ENCODE measurements around the gene EPHB2.

The EPHB2 gene

DNA sequence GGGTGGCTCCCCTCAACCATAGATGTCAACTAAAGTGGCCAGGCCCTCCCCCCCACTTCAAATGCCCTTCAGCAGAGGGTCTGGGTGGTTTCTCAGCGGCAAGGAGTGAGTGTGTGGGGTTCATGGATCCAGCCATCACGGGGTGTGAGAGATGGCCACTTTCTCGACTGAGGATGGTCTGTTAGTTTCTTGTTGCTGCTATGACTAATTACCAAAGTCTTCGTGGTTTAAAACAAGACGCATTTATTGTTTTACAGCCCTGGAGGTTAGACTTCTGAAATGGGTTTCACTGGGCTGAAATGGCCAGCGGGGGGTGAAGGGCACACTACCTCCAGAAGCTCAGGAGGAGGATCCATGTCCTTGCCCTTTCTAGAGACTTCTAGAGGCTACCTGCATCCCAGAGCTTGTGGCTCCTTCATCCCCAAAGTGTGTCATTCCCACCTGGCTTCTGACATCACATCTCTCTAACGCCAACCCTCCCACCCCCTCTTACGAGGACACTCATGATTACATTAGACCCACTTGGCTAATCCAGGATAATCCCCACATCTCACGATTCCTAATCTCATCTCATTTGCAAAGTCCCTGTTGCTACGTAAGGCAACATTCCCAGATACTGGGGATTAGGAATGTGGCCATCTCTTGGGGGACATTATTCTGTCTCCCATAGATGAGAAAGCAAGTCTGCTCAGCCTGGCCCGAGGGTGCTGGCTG, 53.0 kb downstream of the EPHB2 start:
- Mint-ChIP-seq H3K9me3 (no peaks in the 10 kb centered on the region), H3K27ac (no peak overlapping the region)

DNA sequence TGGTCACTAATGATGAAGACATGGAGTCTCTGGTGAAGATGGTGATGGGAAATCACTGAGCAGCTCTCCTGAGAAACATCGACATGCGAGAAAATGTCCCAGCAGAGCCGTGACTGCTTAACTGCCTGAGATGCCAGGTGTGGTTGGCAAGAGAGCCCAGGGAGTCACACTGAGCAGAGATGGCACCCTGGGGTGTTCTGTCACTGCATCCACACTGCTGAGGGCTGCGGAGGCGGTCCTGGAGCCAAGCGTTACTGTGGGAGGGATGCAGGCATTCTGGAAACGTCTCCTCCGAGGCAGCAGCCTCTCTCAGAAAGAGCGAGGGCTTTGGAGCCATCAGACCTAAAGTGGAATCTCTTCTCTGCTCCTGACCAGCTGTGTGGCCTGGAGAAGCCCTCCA, 57.2 kb downstream of the EPHB2 start:
- no peak overlapping the region for H3K4me3 Mint-ChIP-seq
- no peak overlapping the region for H3K27ac Mint-ChIP-seq
- no peaks in the 10 kb centered on the region for H3K36me3 Mint-ChIP-seq (ENCODE audit: low read depth)
- H3K4me1 Mint-ChIP-seq (ENCODE audit: low read depth): no peaks in the 10 kb centered on the region
- H3K9me3 Mint-ChIP-seq: no peaks in the 10 kb centered on the region
- no peaks in the 10 kb centered on the region for H3K27me3 Mint-ChIP-seq (ENCODE audit: low read depth)

More for the DNA sequence above, 53.0 kb downstream of the EPHB2 start:
- Mint-ChIP-seq H3K4me3 (no peak overlapping the region), H3K27me3 (ENCODE audit: low read depth) (no peaks in the 10 kb centered on the region), H3K36me3 (ENCODE audit: low read depth) (no peaks in the 10 kb centered on the region), H3K4me1 (ENCODE audit: low read depth) (no peaks in the 10 kb centered on the region)

DNA sequence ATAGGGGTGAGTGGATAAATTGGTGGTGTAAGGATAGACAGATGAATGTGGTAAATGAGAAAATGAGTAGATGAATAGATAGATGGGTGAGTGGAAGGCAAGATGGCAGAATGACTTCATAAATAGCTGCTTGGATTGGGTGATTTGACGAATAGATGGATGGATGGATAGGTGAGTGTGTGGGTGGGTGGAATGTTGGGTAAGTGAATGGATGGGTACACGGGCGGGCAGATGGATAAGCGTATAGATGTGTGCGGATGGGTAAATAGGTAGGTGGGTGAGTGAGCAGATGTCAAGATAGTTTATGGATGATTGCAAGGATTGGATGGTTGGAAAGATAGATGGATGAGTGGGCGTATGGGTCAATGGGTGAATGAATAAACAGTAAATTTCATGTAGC, 59.3 kb downstream of the EPHB2 start:
- Mint-ChIP-seq H3K4me3 (no peak overlapping the region), H3K9me3 (no peaks in the 10 kb centered on the region), H3K27me3 (ENCODE audit: low read depth) (peaks cover 4% of the 10 kb centered on the region), H3K4me1 (ENCODE audit: low read depth) (no peaks in the 10 kb centered on the region), H3K27ac (no peak overlapping the region), H3K36me3 (ENCODE audit: low read depth) (no peaks in the 10 kb centered on the region)

DNA sequence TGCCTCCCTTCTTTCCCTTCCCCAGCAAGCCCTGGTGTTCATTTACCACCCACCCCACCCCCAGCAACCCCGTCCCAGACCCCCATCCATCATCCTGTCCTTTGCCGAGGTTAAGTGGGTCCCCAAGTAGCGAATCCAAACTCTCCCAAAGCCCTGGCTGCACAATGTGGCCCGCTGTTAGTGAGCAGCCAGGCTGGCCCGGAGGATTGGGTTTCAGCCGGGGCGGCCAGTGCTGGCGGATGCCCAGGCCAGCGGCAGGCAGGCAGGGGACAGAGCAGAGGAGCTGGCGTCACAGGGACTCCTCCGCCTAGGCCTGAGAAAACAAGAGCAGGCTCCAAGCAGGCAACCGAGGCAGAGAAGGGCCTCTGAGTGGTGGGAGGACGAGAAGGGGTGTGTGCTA, 61.4 kb downstream of the EPHB2 start:
- H3K36me3 Mint-ChIP-seq (ENCODE audit: low read depth): no peaks in the 10 kb centered on the region
- H3K4me1 Mint-ChIP-seq (ENCODE audit: low read depth): no peaks in the 10 kb centered on the region
- H3K4me3 Mint-ChIP-seq: no peak overlapping the region
- no peaks in the 10 kb centered on the region for H3K9me3 Mint-ChIP-seq
- no peak overlapping the region for H3K27ac Mint-ChIP-seq
- H3K27me3 Mint-ChIP-seq (ENCODE audit: low read depth): peaks cover 14% of the 10 kb centered on the region

DNA sequence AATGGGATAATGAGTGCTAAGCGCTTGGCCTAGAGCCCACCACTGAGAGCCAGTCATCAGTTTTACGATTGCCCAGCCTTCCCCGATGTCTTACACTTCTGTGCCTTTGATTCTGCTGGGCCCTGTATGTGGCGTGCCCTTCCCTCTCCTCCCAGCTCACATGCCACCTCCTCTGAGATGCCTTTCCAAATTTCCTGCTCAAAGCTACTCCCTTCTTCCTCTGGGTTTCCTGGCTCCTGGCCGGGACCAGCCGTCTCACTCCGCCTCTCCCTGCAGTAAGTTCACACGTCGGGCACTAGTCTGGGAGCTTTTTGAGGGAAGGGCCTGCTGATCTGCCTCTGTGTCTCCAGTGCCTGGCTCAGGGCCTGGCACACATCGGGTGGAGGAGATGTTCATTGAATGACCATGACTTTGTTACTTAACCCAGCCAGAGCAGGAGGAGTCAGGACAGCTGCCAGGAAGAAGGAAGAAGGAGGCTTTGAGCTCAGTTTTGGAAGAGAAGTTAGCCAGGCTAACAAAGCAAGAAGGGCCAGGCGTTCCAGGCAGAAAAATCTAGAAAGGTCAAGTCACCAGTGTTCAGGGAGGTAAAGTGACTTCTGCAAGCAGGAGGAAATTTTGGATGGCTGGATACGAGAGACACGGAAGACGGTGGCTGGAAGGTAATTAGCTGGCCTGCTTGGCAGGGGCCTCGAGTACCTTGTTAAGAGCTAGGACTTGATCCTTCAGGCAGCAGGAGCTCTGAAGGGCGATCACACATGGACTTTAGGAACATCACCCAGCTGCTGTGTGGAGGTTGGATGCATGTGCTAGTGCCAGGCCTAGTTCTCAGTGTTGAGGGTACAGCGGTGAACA, 63.6 kb downstream of the EPHB2 start:
- peaks cover 20% of the 10 kb centered on the region for H3K27me3 Mint-ChIP-seq (ENCODE audit: low read depth)
- H3K36me3 Mint-ChIP-seq (ENCODE audit: low read depth): no peaks in the 10 kb centered on the region
- H3K4me3 Mint-ChIP-seq: no peak overlapping the region
- no peaks in the 10 kb centered on the region for H3K9me3 Mint-ChIP-seq
- no peaks in the 10 kb centered on the region for H3K4me1 Mint-ChIP-seq (ENCODE audit: low read depth)
- H3K27ac Mint-ChIP-seq: no peak overlapping the region

DNA sequence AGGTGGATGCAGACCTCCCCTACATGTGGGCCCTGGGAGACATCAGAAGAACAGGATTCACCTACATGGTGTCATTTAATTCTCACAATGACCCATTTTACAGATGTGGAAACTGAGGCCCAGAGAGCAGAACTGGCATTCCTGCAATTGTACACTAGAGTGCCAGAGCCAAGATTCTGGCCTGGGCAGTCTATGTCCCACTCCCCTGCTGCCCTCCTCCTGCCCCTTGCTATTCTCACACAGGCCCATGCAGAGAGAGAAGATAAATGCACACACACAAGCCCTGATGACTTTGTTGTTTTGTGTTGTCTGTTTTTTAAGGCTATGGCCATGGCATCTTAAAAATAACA, 64.2 kb downstream of the EPHB2 start:
- Mint-ChIP-seq H3K27ac (no peak overlapping the region), H3K36me3 (ENCODE audit: low read depth) (no peaks in the 10 kb centered on the region), H3K27me3 (ENCODE audit: low read depth) (peaks cover 20% of the 10 kb centered on the region), H3K9me3 (no peaks in the 10 kb centered on the region), H3K4me1 (ENCODE audit: low read depth) (no peaks in the 10 kb centered on the region), H3K4me3 (no peak overlapping the region)

DNA sequence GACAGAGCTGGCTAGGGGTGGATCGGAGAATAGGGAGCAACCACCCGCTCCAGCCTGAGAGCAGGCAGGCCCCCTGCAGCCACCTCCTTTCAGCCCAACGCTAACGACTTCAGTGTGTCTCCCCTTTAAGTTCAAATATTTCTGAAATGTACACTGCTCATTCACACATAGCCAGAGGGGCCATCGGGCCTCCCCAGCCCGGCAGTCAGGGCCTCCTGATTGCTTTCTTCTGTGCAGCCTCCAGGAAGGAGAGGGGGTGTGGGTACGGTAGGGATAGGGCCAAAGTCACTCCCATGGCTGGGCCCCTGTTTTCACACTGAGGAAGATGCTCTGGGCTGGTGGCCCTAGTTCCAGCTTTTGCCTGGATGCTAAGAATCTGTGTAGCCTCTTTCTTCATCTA, 64.8 kb downstream of the EPHB2 start:
- H3K9me3 Mint-ChIP-seq: no peaks in the 10 kb centered on the region
- H3K27me3 Mint-ChIP-seq (ENCODE audit: low read depth): peaks cover 20% of the 10 kb centered on the region
- no peak overlapping the region for H3K27ac Mint-ChIP-seq

DNA sequence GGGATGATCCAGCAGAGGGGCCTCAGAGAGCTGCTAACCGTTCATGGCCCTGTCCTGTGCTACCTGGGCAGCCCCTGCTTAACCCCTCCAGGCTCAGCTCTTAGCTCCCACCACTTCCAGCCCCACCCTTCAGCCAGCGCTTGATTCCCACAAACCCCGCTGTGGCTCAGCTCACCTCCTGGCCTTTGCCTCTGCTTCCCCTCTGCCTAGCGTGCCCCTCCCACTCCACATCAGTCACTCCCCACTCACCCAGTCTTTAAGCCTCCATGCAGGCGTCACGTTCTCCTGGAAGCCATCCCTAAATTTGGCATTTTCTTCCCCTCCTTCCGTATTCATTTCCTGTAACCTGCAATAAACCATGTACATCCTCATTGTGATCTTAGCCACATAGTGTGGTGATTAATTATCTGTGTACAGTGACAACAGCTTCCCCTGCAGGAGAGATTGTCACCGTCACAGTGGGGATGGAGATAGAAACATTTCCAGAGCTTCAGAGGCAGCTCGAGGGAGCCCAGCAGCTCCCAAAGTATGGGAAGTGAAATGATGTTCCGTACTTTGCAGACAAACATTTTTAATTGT, 65.5 kb downstream of the EPHB2 start:
- Mint-ChIP-seq H3K27ac (no peak overlapping the region), H3K4me3 (no peak overlapping the region), H3K9me3 (no peaks in the 10 kb centered on the region), H3K36me3 (ENCODE audit: low read depth) (no peaks in the 10 kb centered on the region), H3K27me3 (ENCODE audit: low read depth) (peaks cover 20% of the 10 kb centered on the region), H3K4me1 (ENCODE audit: low read depth) (no peaks in the 10 kb centered on the region)

More for the DNA sequence above, 64.8 kb downstream of the EPHB2 start:
- Mint-ChIP-seq H3K4me3 (no peak overlapping the region), H3K36me3 (ENCODE audit: low read depth) (no peaks in the 10 kb centered on the region), H3K4me1 (ENCODE audit: low read depth) (no peaks in the 10 kb centered on the region)

DNA sequence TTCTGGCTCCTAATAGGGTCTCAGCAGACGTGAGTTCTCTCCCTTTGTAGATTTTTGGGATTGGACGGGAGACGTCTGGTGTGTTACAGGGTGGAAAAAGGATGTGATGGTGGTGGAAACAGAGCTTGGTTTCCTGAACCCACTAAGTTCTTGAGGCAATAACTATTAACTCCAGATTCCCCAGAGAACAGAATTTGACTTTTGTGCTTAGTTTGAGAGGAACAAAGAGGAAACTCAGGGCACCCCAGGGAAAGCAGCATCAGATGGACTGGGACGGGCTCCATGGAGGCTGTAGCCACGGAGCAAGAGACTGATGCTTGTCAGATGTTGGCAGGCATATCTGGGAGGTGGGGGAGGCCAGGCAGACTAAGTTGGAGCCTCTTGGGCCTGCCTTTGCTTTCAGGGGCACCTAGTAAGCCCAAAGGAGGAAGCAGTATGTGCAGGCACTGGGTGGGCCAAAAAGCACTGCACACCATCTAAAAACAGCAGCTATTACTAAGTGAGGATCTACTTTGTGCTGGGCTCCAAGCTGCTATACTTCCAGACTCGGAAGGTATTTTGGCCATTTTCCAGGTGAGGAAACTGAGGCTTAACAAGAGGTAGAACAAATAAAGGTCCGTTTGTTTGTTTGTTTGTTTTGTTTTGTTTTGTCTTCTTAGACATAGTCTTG, 66.9 kb downstream of the EPHB2 start:
- Mint-ChIP-seq H3K36me3 (ENCODE audit: low read depth) (no peaks in the 10 kb centered on the region), H3K4me3 (no peak overlapping the region), H3K9me3 (no peaks in the 10 kb centered on the region), H3K4me1 (ENCODE audit: low read depth) (no peaks in the 10 kb centered on the region), H3K27me3 (ENCODE audit: low read depth) (peaks cover 20% of the 10 kb centered on the region), H3K27ac (no peak overlapping the region)

DNA sequence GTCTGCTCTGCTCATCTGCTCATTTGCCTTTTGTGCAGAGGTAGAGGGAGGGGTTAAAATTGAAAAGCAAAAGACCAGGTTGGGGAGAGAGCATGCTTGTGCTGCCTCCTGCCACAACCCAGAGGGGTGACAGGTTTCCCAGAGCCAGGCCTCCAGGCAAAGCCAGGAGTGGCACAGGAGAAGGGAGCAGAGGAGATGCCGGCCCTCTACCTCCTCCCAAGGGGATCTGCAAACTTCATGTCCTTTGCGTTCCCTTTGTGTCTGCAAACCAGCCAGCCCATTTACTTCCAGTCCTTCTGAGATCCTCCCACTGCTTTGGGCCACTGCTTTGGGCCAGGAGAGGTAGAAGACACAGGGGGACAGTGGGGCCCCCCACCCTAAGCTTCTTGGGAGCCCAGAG, 67.8 kb downstream of the EPHB2 start:
- Mint-ChIP-seq H3K4me1 (ENCODE audit: low read depth) (no peaks in the 10 kb centered on the region), H3K4me3 (no peak overlapping the region), H3K27ac (no peak overlapping the region), H3K9me3 (no peaks in the 10 kb centered on the region), H3K36me3 (ENCODE audit: low read depth) (no peaks in the 10 kb centered on the region), H3K27me3 (ENCODE audit: low read depth) (peaks cover 20% of the 10 kb centered on the region)

DNA sequence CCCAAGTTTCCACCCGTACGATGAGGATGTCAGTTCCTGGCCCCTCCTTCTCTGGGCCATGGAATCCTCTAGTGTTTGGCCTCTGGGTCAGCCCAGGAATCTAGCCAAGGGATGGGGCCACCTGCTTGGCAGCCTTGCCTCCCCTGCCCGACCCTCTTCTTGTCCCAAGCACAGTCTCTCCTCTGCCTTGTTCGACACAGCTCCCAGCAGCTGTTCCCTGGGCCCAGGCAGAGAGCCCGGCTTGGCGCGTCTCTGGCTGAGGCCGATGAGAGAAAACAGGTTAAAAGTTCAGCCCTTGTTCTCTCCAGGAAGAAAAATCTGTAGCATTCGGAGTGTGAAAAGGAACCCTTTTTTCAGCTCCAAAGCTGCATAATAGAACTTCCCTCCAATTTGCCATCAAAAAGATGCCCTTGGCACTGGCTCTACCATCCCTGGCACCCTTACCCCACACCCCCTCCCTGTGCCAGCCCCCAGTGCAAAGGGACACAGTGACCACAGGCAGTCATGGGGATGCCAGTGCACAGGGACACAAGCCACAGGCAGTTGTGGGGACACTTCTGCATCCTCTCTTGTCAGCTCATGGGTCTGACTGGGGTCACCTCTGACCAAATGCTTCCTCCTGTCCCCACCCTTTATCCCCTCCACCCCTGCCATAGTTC, 68.4 kb downstream of the EPHB2 start:
- Mint-ChIP-seq H3K4me3 (no peak overlapping the region), H3K9me3 (no peaks in the 10 kb centered on the region), H3K27ac (no peak overlapping the region), H3K36me3 (ENCODE audit: low read depth) (no peaks in the 10 kb centered on the region), H3K4me1 (ENCODE audit: low read depth) (no peaks in the 10 kb centered on the region), H3K27me3 (ENCODE audit: low read depth) (peaks cover 20% of the 10 kb centered on the region)

DNA sequence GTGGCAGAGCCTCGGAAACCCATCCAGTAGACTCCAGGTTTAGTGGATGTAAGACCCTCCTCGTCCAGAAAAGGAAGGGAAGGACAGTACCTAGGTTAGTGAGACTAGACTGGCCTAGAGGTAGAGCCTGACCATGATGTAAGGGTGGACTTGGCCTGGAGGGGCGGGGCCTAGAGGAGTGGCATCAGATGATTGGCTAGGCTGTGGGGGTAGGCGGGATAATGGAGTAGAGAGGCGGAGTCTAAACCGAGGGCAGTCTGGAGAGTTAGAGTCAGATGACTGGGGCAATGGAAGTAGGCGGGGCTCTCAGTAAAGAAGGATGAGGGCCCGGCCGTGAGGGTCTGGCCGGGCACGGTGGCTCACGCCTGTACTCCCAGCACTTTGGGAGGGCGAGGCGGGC, 70.1 kb downstream of the EPHB2 start:
- Mint-ChIP-seq H3K9me3 (no peaks in the 10 kb centered on the region), H3K27me3 (ENCODE audit: low read depth) (peaks cover 16% of the 10 kb centered on the region), H3K36me3 (ENCODE audit: low read depth) (no peaks in the 10 kb centered on the region), H3K27ac (no peak overlapping the region), H3K4me1 (ENCODE audit: low read depth) (no peaks in the 10 kb centered on the region), H3K4me3 (no peak overlapping the region)

DNA sequence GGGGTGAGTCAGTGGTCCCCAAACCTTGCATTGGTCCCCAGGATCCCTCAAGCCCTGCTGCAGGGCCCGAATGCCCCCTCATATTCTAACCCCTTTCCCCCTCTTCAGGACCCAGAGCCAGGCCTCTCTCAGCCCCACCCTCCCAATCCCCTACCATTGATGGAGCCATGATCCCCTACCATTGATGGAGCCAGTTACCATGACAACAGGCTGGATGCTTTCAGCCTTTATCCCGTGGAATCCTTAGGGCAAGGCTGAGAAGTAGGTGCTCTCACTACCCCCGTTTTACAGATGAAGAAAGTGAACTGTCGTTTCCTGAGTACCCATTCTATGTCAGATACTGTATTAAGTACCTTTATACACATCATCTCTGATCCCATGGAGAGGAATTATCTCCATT, 70.8 kb downstream of the EPHB2 start:
- H3K27ac Mint-ChIP-seq: no peak overlapping the region
- H3K27me3 Mint-ChIP-seq (ENCODE audit: low read depth): peaks cover 11% of the 10 kb centered on the region
- H3K4me1 Mint-ChIP-seq (ENCODE audit: low read depth): no peaks in the 10 kb centered on the region
- no peak overlapping the region for H3K4me3 Mint-ChIP-seq
- no peaks in the 10 kb centered on the region for H3K36me3 Mint-ChIP-seq (ENCODE audit: low read depth)
- H3K9me3 Mint-ChIP-seq: no peaks in the 10 kb centered on the region

DNA sequence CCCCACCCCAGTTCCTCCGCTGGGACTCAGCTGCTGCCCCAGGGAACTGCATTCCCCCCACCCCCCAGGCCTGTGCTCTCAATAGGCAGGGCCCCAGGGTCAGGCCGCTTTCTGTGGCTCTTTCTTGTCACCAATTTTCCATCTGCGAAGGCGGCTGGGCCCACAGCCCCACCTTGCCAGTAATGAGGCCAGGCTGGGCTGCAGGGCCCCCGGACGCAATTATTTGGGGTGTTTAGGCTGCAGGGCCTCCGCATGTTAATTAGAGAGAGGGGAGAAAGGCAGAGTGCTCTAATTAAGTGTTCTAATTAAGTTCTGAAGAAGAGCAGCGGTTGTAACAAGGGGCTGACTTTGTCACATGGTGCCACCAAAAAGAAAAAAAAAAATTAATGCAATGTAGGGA, 71.8 kb downstream of the EPHB2 start:
- Mint-ChIP-seq H3K36me3 (ENCODE audit: low read depth) (no peaks in the 10 kb centered on the region), H3K9me3 (no peaks in the 10 kb centered on the region), H3K4me3 (no peak overlapping the region), H3K27ac (no peak overlapping the region), H3K27me3 (ENCODE audit: low read depth) (peaks cover 1% of the 10 kb centered on the region), H3K4me1 (ENCODE audit: low read depth) (no peaks in the 10 kb centered on the region)

Data from T-helper 1 cell treated with Interleukin-12 subunit alpha and Interleukin-12 subunit beta and Interleukin-4 antibody, amounts not matched to agents 30 μg/mL and 1 μg/mL, for 36 hours (primary cell).